Tracheal epithelial cell (primary cell): ENCODE measurements around the gene FKTN. TPM values are rescaled to one million over a fixed set of nuclear protein-coding genes. Genes with fewer than 3 reads are reported as not detected.

Source experiments
- total RNA-seq: library from RNA; depleted of rRNA; stranded (reverse); fragments of >200 nt; gene quantifications from 2 replicates; pipeline ENCODE4 v1.2.1, GENCODE V29; 2014

The FKTN gene
- 11.1 and 28.1 TPM in 2 replicates for total RNA-seq

GRCh38 chr9:105557804-105558610, at the start of gene FKTN:
FKTN (plus strand) TSS chr9:105558131; CDS start chr9:105575033, 16,902 bp downstream.

GRCh38 chr9:105662184-105663104, 104.5 kb downstream of the FKTN start, which contains the start of gene TAL2:
TAL2 (plus strand) TSS chr9:105662457; CDS start chr9:105662497, 40 bp downstream.

Other genes with a start within 250 kb of the FKTN start
- 3.2 and 4.8 TPM in 2 replicates for gene FSD1L, start 110.1 kb upstream of the FKTN start, total RNA-seq
- not detected in 2 replicates for gene TAL2, start 104.3 kb downstream of the FKTN start, total RNA-seq
- gene TMEM38B, start 136.4 kb downstream of the FKTN start, total RNA-seq, result 26.9 and 37.1 TPM in 2 replicates